Keratinocyte (primary cell): ENCODE measurements around the gene BRINP1. TPM values are rescaled to one million over a fixed set of nuclear protein-coding genes. Genes with fewer than 3 reads are reported as not detected.

Experiments used
- DNase-seq: peaks from one replicate; pipeline ENCODE4 v3.0.0-alpha.2; 2011; ENCODE audit warnings: low read depth, missing footprints, low spot score
- FAIRE-seq: peaks from 2 replicates; lab custom pipeline; 2011; peaks lifted over from hg19 to GRCh38; lab: Jason Lieb, UNC
- H2AFZ ChIP-seq: 2 replicates; pipeline ENCODE4 v1.6.0; 2012; ENCODE audit warnings: low read length, control low read depth, inconsistent platforms; ENCODE audit not compliant: control insufficient read depth
- H3K27ac ChIP-seq: 2 replicates; pipeline ENCODE4 v1.5.1; 2011; ENCODE audit warnings: low read length; ENCODE audit not compliant: control insufficient read depth, insufficient read depth
- H3K27me3 ChIP-seq: 3 replicates; pipeline ENCODE4 v1.6.0; 2011; ENCODE audit warnings: low read length; ENCODE audit not compliant: control insufficient read depth, insufficient read depth; ENCODE audit errors: extremely low read depth
- H3K36me3 ChIP-seq, 2 experiments: 2 replicates in 1 of 2; 3 replicates in 1 of 2; pipeline ENCODE4 v1.5.1; 2011; ENCODE audit warnings: low read length in 2 of 2, mild to moderate bottlenecking in 1 of 2; ENCODE audit not compliant: control insufficient read depth in 2 of 2, insufficient read depth in 2 of 2; ENCODE audit errors: extremely low read depth in 1 of 2
- H3K4me1 ChIP-seq: 3 replicates; pipeline ENCODE4 v1.5.1; 2011; ENCODE audit warnings: low read length; ENCODE audit not compliant: control insufficient read depth, insufficient read depth; ENCODE audit errors: extremely low read depth
- H3K4me2 ChIP-seq: 3 replicates; pipeline ENCODE4 v1.6.0; 2011; ENCODE audit warnings: low read depth, low read length; ENCODE audit not compliant: control insufficient read depth, insufficient read depth; ENCODE audit errors: extremely low read depth
- H3K4me3 ChIP-seq, 3 experiments: fragments of 200-600 bp in 1 of 3; sonication (generic) in 1 of 3; 2 replicates in 2 of 3; 3 replicates in 1 of 3; pipeline ENCODE4 v1.5.1; 2011 to 2016; ENCODE audit warnings: low read length in 3 of 3, mild to moderate bottlenecking in 3 of 3, control low read depth in 2 of 3, inconsistent platforms in 1 of 3, low read depth in 1 of 3, mixed read lengths in 1 of 3, mixed run types in 1 of 3, moderate library complexity in 1 of 3; ENCODE audit not compliant: control insufficient read depth in 2 of 3, insufficient read depth in 2 of 3; ENCODE audit errors: extremely low read depth in 1 of 3
- H3K79me2 ChIP-seq: 2 replicates; pipeline ENCODE4 v1.6.0; 2012; ENCODE audit warnings: low read length; ENCODE audit not compliant: control insufficient read depth, insufficient read depth
- H3K9ac ChIP-seq: 3 replicates; pipeline ENCODE4 v1.6.0; 2011; ENCODE audit warnings: low read length; ENCODE audit not compliant: control insufficient read depth, insufficient read depth; ENCODE audit errors: extremely low read depth
- H3K9me1 ChIP-seq: 3 replicates; pipeline ENCODE4 v1.6.0; 2011; ENCODE audit warnings: low read length; ENCODE audit not compliant: control insufficient read depth, insufficient read depth; ENCODE audit errors: extremely low read depth
- H3K9me3 ChIP-seq: 2 replicates; pipeline ENCODE4 v1.5.1; 2012; ENCODE audit warnings: low read depth, low read length; ENCODE audit not compliant: control insufficient read depth
- H4K20me1 ChIP-seq: 3 replicates; pipeline ENCODE4 v1.6.0; 2011; ENCODE audit warnings: low read length; ENCODE audit not compliant: control insufficient read depth, insufficient read depth; ENCODE audit errors: extremely low read depth
- CTCF ChIP-seq, 3 experiments: IDR thresholded peaks in 1 of 3; conservative IDR thresholded peaks in 1 of 3; optimal IDR thresholded peaks in 1 of 3; 2 replicates in 2 of 3; 3 replicates in 1 of 3; pipeline versions ENCODE3 to v1.5.1; 2011; ENCODE audit warnings: low read length in 3 of 3, mild to moderate bottlenecking in 3 of 3, moderate library complexity in 2 of 3, control low read depth in 1 of 3, inconsistent platforms in 1 of 3; ENCODE audit not compliant: insufficient read depth in 2 of 3; ENCODE audit errors: extremely low read depth in 1 of 3
- EZH2 ChIP-seq: IDR thresholded peaks from one replicate; pipeline ENCODE4 v1.6.1; 2012; ENCODE audit warnings: inconsistent platforms, mild to moderate bottlenecking, low read length, moderate library complexity
- dilution Hi-C: fragments of 300-500 bp; cut with MboI; formaldehyde crosslinking; loops from one replicate; pipeline ENCODE4 v1.7.0; 2020; ENCODE audit warnings: low sequenced_read_pairs; ENCODE audit not compliant: extremely low pct_ligation_motif_present
- polyA plus RNA-seq, 5 experiments: library from polyadenylated mRNA; depleted of rRNA in 3 of 5; stranded (reverse) in 3 of 5; stranded (forward) in 1 of 5; unstranded in 1 of 5; fragments of >200 nt; gene quantifications; 1 replicate in 1 of 5; 2 replicates in 3 of 5; 3 replicates in 1 of 5; pipeline versions ENCODE4 v1.2.1 to v1.2.3, GENCODE V29; 2011 to 2012; ENCODE audit warnings: missing spikeins in 2 of 5, low read depth in 1 of 5, low replicate concordance in 1 of 5

BRINP1 gene
- polyA plus RNA-seq, 1 donor (not counting 4 experiments of a cell fraction or from before 2014, with no cell fraction given) = 0.63 TPM

GRCh38 chr9:119349351-119349825 is 19.8 kb downstream of the BRINP1 start:
- Histone ChIP-seq H3K27me3 (no peaks in the 10 kb centered on the region), H4K20me1 (no peaks in the 10 kb centered on the region), H3K27ac (no peak overlapping the region), H3K79me2 (no peaks in the 10 kb centered on the region), H3K4me2 (no peak overlapping the region), H3K9me3 (no peaks in the 10 kb centered on the region), H3K9ac (no peak overlapping the region), H3K9me1 (no peaks in the 10 kb centered on the region), H3K4me3 (no peak overlapping the region), H2AFZ (no peak overlapping the region), H3K36me3 (no peaks in the 10 kb centered on the region), H3K4me1 (no peaks in the 10 kb centered on the region)
- no peak for FAIRE-seq
- no peak for DNase-seq
- TF ChIP-seq CTCF (optimal IDR thresholded peaks at IDR 0.05 in 1 of 3, IDR thresholded peaks at IDR 0.05 in 1 of 3, conservative IDR thresholded peaks at IDR 0.05 in 1 of 3; ENCODE audit: extremely low read depth in 1 of 3, insufficient read depth in 2 of 3, low read length in 3 of 3) (no peak), EZH2 (no peak)
- dilution Hi-C loops = no loop called here

- Histone ChIP-seq H3K4me2 (no peak overlapping the region), H2AFZ (no peak overlapping the region)
- FAIRE-seq = no peak
These were observed 25.9 kb downstream of the BRINP1 start for GRCh38 chr9:119343059-119343990.

More at GRCh38 chr9:119343059-119343990, 25.9 kb downstream of the BRINP1 start:
- Histone ChIP-seq H3K36me3 (no peaks in the 10 kb centered on the region), H3K4me3 (no peak overlapping the region), H3K9me3 (no peaks in the 10 kb centered on the region), H3K79me2 (no peaks in the 10 kb centered on the region), H3K27ac (no peak overlapping the region), H3K4me1 (no peaks in the 10 kb centered on the region), H4K20me1 (no peaks in the 10 kb centered on the region), H3K27me3 (no peaks in the 10 kb centered on the region), H3K9ac (no peak overlapping the region), H3K9me1 (no peaks in the 10 kb centered on the region)
- no peak for TF ChIP-seq CTCF (optimal IDR thresholded peaks at IDR 0.05 in 1 of 3, IDR thresholded peaks at IDR 0.05 in 1 of 3, conservative IDR thresholded peaks at IDR 0.05 in 1 of 3; ENCODE audit: extremely low read depth in 1 of 3, insufficient read depth in 2 of 3, low read length in 3 of 3)
- no peak for TF ChIP-seq EZH2
- no peak for DNase-seq
- dilution Hi-C loops = no loop called here
